ENCODE results near the gene UGT2B10. TPM values are rescaled to one million over a fixed set of nuclear protein-coding genes. Genes with fewer than 3 reads are reported as not detected.

UGT2B10 gene
- polyA plus RNA-seq, 2 of the 4 experiments (the other 2 are of a cell fraction): 0.12 to 0.44 TPM

DNA sequence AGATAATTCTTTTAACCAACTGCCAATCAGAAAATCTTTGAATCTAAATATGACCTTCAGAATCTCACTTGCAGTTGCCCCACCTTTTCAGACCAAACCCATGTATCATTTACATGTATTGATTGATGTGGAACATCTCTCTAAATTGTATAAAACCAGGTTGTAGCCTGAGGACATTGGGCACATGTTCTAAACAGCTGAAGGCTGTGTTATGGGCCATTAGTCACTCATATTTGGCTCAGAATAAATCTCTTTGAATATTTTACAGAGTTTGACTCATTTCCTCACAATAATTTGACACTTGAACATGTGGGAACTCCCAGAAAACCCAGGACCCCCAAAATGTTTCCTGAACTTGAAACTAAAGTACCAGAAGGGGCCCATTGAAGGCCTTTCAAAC is 58.7 kb downstream of the UGT2B10 start:
- no peaks in the 10 kb centered on the region for H3K9me3 ChIP-seq
- H3K4me3 ChIP-seq: no peak overlapping the region
- peaks cover 21% of the 10 kb centered on the region for H3K4me1 ChIP-seq
- TF ChIP-seq ZNF302 (CRISPR knock-in tag; IDR thresholded peaks at IDR 0.05): no peak
- TF ChIP-seq, protein P1, sequence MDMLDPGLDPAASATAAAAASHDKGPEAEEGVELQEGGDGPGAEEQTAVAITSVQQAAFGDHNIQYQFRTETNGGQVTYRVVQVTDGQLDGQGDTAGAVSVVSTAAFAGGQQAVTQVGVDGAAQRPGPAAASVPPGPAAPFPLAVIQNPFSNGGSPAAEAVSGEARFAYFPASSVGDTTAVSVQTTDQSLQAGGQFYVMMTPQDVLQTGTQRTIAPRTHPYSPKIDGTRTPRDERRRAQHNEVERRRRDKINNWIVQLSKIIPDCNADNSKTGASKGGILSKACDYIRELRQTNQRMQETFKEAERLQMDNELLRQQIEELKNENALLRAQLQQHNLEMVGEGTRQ (IDR thresholded peaks at IDR 0.05): no peak
- TF ChIP-seq JUNB (IDR thresholded peaks at IDR 0.05): no peak
- no peak for TF ChIP-seq MYC (IDR thresholded peaks at IDR 0.05; ENCODE audit: borderline replicate concordance, low read length)
- TF ChIP-seq, protein P2, sequence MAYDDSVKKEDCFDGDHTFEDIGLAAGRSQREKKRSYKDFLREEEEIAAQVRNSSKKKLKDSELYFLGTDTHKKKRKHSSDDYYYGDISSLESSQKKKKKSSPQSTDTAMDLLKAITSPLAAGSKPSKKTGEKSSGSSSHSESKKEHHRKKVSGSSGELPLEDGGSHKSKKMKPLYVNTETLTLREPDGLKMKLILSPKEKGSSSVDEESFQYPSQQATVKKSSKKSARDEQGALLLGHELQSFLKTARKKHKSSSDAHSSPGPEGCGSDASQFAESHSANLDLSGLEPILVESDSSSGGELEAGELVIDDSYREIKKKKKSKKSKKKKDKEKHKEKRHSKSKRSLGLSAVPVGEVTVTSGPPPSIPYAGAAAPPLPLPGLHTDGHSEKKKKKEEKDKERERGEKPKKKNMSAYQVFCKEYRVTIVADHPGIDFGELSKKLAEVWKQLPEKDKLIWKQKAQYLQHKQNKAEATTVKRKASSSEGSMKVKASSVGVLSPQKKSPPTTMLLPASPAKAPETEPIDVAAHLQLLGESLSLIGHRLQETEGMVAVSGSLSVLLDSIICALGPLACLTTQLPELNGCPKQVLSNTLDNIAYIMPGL (CRISPR knock-in tag; IDR thresholded peaks at IDR 0.05; ENCODE audit: borderline replicate concordance): no peak
- TF ChIP-seq GATA3 (IDR thresholded peaks at IDR 0.05; ENCODE audit: borderline replicate concordance): no peak
- no peak for TF ChIP-seq HOXA7 (CRISPR knock-in tag; IDR thresholded peaks at IDR 0.05)
- no peak for TF ChIP-seq PHF8 (IDR thresholded peaks at IDR 0.05; ENCODE audit: borderline replicate concordance, low read depth)
- TF ChIP-seq ZSCAN20 (CRISPR knock-in tag; IDR thresholded peaks at IDR 0.05): no peak
- TF ChIP-seq TP53 (CRISPR knock-in tag; IDR thresholded peaks at IDR 0.05): no peak
- no peak for TF ChIP-seq ELK1 (IDR thresholded peaks at IDR 0.05; ENCODE audit: low read depth, low read length)
- no peak for TF ChIP-seq MAZ (IDR thresholded peaks at IDR 0.05; ENCODE audit: borderline replicate concordance, low read depth, low read length)
- TF ChIP-seq, protein P3, sequence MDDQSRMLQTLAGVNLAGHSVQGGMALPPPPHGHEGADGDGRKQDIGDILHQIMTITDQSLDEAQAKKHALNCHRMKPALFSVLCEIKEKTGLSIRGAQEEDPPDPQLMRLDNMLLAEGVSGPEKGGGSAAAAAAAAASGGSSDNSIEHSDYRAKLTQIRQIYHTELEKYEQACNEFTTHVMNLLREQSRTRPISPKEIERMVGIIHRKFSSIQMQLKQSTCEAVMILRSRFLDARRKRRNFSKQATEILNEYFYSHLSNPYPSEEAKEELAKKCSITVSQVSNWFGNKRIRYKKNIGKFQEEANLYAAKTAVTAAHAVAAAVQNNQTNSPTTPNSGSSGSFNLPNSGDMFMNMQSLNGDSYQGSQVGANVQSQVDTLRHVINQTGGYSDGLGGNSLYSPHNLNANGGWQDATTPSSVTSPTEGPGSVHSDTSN (IDR thresholded peaks at IDR 0.05): no peak
- no peak for TF ChIP-seq SMC3 (IDR thresholded peaks at IDR 0.05)
- no peak for TF ChIP-seq CBX2 (IDR thresholded peaks at IDR 0.05; ENCODE audit: borderline replicate concordance, low read depth)
- TF ChIP-seq RAD21 (conservative IDR thresholded peaks at IDR 0.05 in 1 of 2, IDR thresholded peaks at IDR 0.05 in 1 of 2): no peak
- no peak for TF ChIP-seq HEYL (CRISPR knock-in tag; IDR thresholded peaks at IDR 0.05)
- TF ChIP-seq EHF (CRISPR knock-in tag; IDR thresholded peaks at IDR 0.05): no peak
- no peak for TF ChIP-seq ZFP36 (IDR thresholded peaks at IDR 0.05; ENCODE audit: borderline replicate concordance, partially characterized antibody)
- DNase-seq (ENCODE audit: low read depth in 1 of 2, low spot score in 1 of 2): no peak
- ATAC-seq: no peak
- no peak for FAIRE-seq
- H3K27ac ChIP-seq: no peak overlapping the region
- POLR2A ChIA-PET: no interaction called here
- CTCF ChIA-PET: no interaction called here
- no peak overlapping the region for H3K4me2 ChIP-seq

GRCh38 chr4:68877555-68877954 is 61.8 kb downstream of the UGT2B10 start:
- H3K4me2 ChIP-seq: no peak overlapping the region
- H3K9me3 ChIP-seq: no peaks in the 10 kb centered on the region
- no peak overlapping the region for H3K27ac ChIP-seq
- peaks cover 5% of the 10 kb centered on the region; the same call in 1 of the 3 replicates for H3K4me1 ChIP-seq
- ChIA-PET POLR2A (no interaction called here), CTCF (no interaction called here)
- no peak for DNase-seq (ENCODE audit: low read depth in 1 of 2, low spot score in 1 of 2)
- H3K4me3 ChIP-seq: no peak overlapping the region
- WGBS (ENCODE audit: missing lambda C conversion rate): 88% methylated on average over 5 of the region's 5 CpGs
- ATAC-seq: no peak
- FAIRE-seq: no peak
- TF ChIP-seq RAD21 (conservative IDR thresholded peaks at IDR 0.05 in 1 of 2, IDR thresholded peaks at IDR 0.05 in 1 of 2): no peak
- no peak for TF ChIP-seq HEYL (CRISPR knock-in tag; IDR thresholded peaks at IDR 0.05)
- TF ChIP-seq, protein P4, sequence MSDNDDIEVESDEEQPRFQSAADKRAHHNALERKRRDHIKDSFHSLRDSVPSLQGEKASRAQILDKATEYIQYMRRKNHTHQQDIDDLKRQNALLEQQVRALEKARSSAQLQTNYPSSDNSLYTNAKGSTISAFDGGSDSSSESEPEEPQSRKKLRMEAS (IDR thresholded peaks at IDR 0.05): no peak
- TF ChIP-seq, protein P3 (IDR thresholded peaks at IDR 0.05): no peak
- no peak for TF ChIP-seq HOXB13 (CRISPR knock-in tag; IDR thresholded peaks at IDR 0.05; ENCODE audit: low read depth)
- no peak for TF ChIP-seq CEBPB (IDR thresholded peaks at IDR 0.05)
- TF ChIP-seq, protein P5, sequence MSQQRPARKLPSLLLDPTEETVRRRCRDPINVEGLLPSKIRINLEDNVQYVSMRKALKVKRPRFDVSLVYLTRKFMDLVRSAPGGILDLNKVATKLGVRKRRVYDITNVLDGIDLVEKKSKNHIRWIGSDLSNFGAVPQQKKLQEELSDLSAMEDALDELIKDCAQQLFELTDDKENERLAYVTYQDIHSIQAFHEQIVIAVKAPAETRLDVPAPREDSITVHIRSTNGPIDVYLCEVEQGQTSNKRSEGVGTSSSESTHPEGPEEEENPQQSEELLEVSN (IDR thresholded peaks at IDR 0.05; ENCODE audit: borderline replicate concordance, low read depth): no peak
- no peak for TF ChIP-seq ELK1 (IDR thresholded peaks at IDR 0.05; ENCODE audit: low read depth, low read length)
- TF ChIP-seq CBX8 (IDR thresholded peaks at IDR 0.05): no peak
- TF ChIP-seq TFCP2L1 (CRISPR knock-in tag; IDR thresholded peaks at IDR 0.05): no peak
- TF ChIP-seq ZNF302 (CRISPR knock-in tag; IDR thresholded peaks at IDR 0.05): no peak
- no peak for TF ChIP-seq MAFK (IDR thresholded peaks at IDR 0.05; ENCODE audit: partially characterized antibody)
- no peak for TF ChIP-seq NFE2L2 (conservative IDR thresholded peaks at IDR 0.05; ENCODE audit: low read length)
- TF ChIP-seq, protein P2 (CRISPR knock-in tag; IDR thresholded peaks at IDR 0.05; ENCODE audit: borderline replicate concordance): no peak
- TF ChIP-seq NR3C1 (IDR thresholded peaks at IDR 0.05): no peak
- no peak for TF ChIP-seq GATA3 (IDR thresholded peaks at IDR 0.05; ENCODE audit: borderline replicate concordance)

All from A549 (cell line).